Hematopoietic multipotent progenitor cell treated with erythropoietin and hydrocortisone succinate and interleukin-3 and kit ligand, for 15 days (in vitro differentiated cells): ENCODE results near the gene KSR1.
"Not testable (repeated sequence)": the region's sequence is repeated elsewhere in the genome, so short reads cannot be mapped to it uniquely, and the experiment has no call there.

ENCODE experiments used
- DNase-seq: peaks from one replicate; pipeline ENCODE4 v3.0.0-alpha.2; 2015; ENCODE audit warnings: low spot score

KSR1 gene

GRCh38 chr17:27609611-27610303 is 153.5 kb downstream of the KSR1 start:
- DNase-seq: peak; percentile 76

- DNase-seq: no peak
These were observed 154.0 kb downstream of the KSR1 start for GRCh38 chr17:27610304-27610677.

GRCh38 chr17:27612160-27612770 is 156.0 kb downstream of the KSR1 start:
- DNase-seq: no peak

- DNase-seq: peak; percentile 74
These were observed 157.2 kb downstream of the KSR1 start for GRCh38 chr17:27613433-27613832.

- no peak for DNase-seq
These were observed 158.9 kb downstream of the KSR1 start for GRCh38 chr17:27615121-27615520.

GRCh38 chr17:27616414-27616813 is 160.2 kb downstream of the KSR1 start:
- no peak for DNase-seq

GRCh38 chr17:27618417-27618816 is 162.2 kb downstream of the KSR1 start:
- DNase-seq: no peak

- no peak for DNase-seq
These were observed 164.5 kb downstream of the KSR1 start for GRCh38 chr17:27620721-27621120.

- no peak for DNase-seq
These were observed 165.3 kb downstream of the KSR1 start for GRCh38 chr17:27621536-27621935.

GRCh38 chr17:27621942-27622559 is 165.8 kb downstream of the KSR1 start:
- no peak for DNase-seq

GRCh38 chr17:27622986-27623385 is 166.7 kb downstream of the KSR1 start:
- no peak for DNase-seq

- DNase-seq: no peak
These were observed 167.4 kb downstream of the KSR1 start for GRCh38 chr17:27623614-27624013.

- DNase-seq: no peak
These were observed 168.3 kb downstream of the KSR1 start for GRCh38 chr17:27624539-27624938.

- no peak for DNase-seq
These were observed 169.6 kb downstream of the KSR1 start for GRCh38 chr17:27625856-27626255.

GRCh38 chr17:27627514-27627913 is 171.3 kb downstream of the KSR1 start:
- DNase-seq: no peak

GRCh38 chr17:27628376-27628775 is 172.1 kb downstream of the KSR1 start:
- DNase-seq: no peak

- DNase-seq: not testable (repeated sequence)
These were observed 173.0 kb downstream of the KSR1 start for GRCh38 chr17:27629260-27629659.

GRCh38 chr17:27630607-27631410 is 174.6 kb downstream of the KSR1 start, which contains the start of gene LGALS9:
TSS of gene LGALS9 (plus strand) at chr17:27631188. CDS start at chr17:27631266, 78 bp downstream.
- DNase-seq: no peak

GRCh38 chr17:27631411-27631760 is 175.1 kb downstream of the KSR1 start:
- DNase-seq: no peak

GRCh38 chr17:27631897-27632725 is 175.9 kb downstream of the KSR1 start:
- DNase-seq: no peak

- not testable (repeated sequence) for DNase-seq
These were observed 176.5 kb downstream of the KSR1 start for GRCh38 chr17:27632766-27633165.
